HEK293 (cell line): Measurements from ENCODE around the gene CREB3L1.

Source experiments
- CTCF ChIA-PET: fragments of 350-600 bp; formaldehyde crosslinking; extraction: SDS; loops from one replicate; lab custom pipeline; 2021; ENCODE audit warnings: antibody characterized with exemption; lab: Yijun Ruan, JAX
- POLR2A ChIA-PET: fragments of 300-600 bp; formaldehyde crosslinking; extraction: SDS; loops from one replicate; lab custom pipeline; 2020; ENCODE audit warnings: antibody characterized with exemption, inconsistent platforms; lab: Yijun Ruan, JAX
- H3K27ac ChIP-seq: fragments of 200-500 bp; sonication (Bioruptor generic); 2 replicates; pipeline ENCODE4 v1.5.1; 2014; ENCODE audit warnings: low read depth, low read length, control low read depth, inconsistent platforms; ENCODE audit errors: extremely low read depth
- H3K36me3 ChIP-seq, 2 experiments: fragments of 200-500 bp in 1 of 2; sonication (Bioruptor generic) in 1 of 2; 1 replicate in 1 of 2; 2 replicates in 1 of 2; pipeline ENCODE4 v1.5.1; 2014 to 2017; ENCODE audit warnings: inconsistent platforms in 2 of 2, low read length in 2 of 2; ENCODE audit not compliant: control insufficient read depth in 2 of 2, insufficient read depth in 1 of 2
- H3K4me1 ChIP-seq: fragments of 200-500 bp; sonication (Bioruptor generic); 2 replicates; pipeline ENCODE4 v1.5.1; 2014; ENCODE audit warnings: mild to moderate bottlenecking, low read length, inconsistent platforms; ENCODE audit not compliant: control insufficient read depth, insufficient read depth
- H3K4me3 ChIP-seq: 2 replicates; pipeline ENCODE4 v1.5.1; 2011; ENCODE audit warnings: low read depth, mild to moderate bottlenecking, control low read depth, low read length, moderate library complexity
- H3K9me3 ChIP-seq: fragments of 200-500 bp; sonication (Bioruptor generic); 2 replicates; pipeline ENCODE4 v1.5.1; 2014; ENCODE audit warnings: low read depth, low read length, inconsistent platforms; ENCODE audit not compliant: control insufficient read depth, insufficient read depth
- MZF1 ChIP-seq: fragments of 450-650 bp; formaldehyde crosslinking; IDR thresholded peaks from 2 replicates; pipeline ENCODE4 v1.5.1; 2017; ENCODE audit warnings: missing biosample characterization, missing genetic modification characterization, borderline replicate concordance
- PATZ1 ChIP-seq: fragments of 450-650 bp; formaldehyde crosslinking; IDR thresholded peaks from 2 replicates; pipeline ENCODE4 v1.5.1; 2016; ENCODE audit warnings: missing biosample characterization, missing genetic modification characterization
- PRDM1 ChIP-seq: fragments of 450-650 bp; formaldehyde crosslinking; IDR thresholded peaks from 2 replicates; pipeline ENCODE4; 2016; ENCODE audit warnings: missing biosample characterization, missing genetic modification characterization
- REPIN1 ChIP-seq: fragments of 450-650 bp; formaldehyde crosslinking; IDR thresholded peaks from 2 replicates; pipeline ENCODE4 v1.5.1; 2017; ENCODE audit warnings: missing biosample characterization, missing genetic modification characterization, low read depth
- SCRT1 ChIP-seq: fragments of 450-650 bp; formaldehyde crosslinking; IDR thresholded peaks from 2 replicates; pipeline ENCODE4 v1.5.1; 2016; ENCODE audit warnings: missing biosample characterization, missing genetic modification characterization, borderline replicate concordance
- ZBTB26 ChIP-seq: fragments of 450-650 bp; formaldehyde crosslinking; optimal IDR thresholded peaks from 2 replicates; pipeline ENCODE3; 2016; ENCODE audit warnings: missing biosample characterization, mild to moderate bottlenecking, missing genetic modification characterization
- ZNF138 ChIP-seq: fragments of 450-650 bp; formaldehyde crosslinking; IDR thresholded peaks from 2 replicates; pipeline ENCODE4 v1.5.1; 2016; ENCODE audit warnings: missing biosample characterization, missing genetic modification characterization, borderline replicate concordance
- ZNF148 ChIP-seq: fragments of 450-650 bp; formaldehyde crosslinking; IDR thresholded peaks from 2 replicates; pipeline ENCODE4 v1.5.0; 2017; ENCODE audit warnings: missing biosample characterization, missing genetic modification characterization, borderline replicate concordance
- ZNF274 ChIP-seq, 2 experiments: fragments of 200-500 bp in 1 of 2; fragments of 450-650 bp in 1 of 2; sonication (Bioruptor generic) in 1 of 2; formaldehyde crosslinking in 1 of 2; IDR thresholded peaks; 2 replicates each; pipeline versions ENCODE4 v1.5.1 to v1.6.1; 2014 to 2016; ENCODE audit warnings: borderline replicate concordance in 1 of 2, inconsistent platforms in 1 of 2, low read length in 1 of 2, missing biosample characterization in 1 of 2, missing genetic modification characterization in 1 of 2
- ZNF423 ChIP-seq: fragments of 450-650 bp; formaldehyde crosslinking; IDR thresholded peaks from 2 replicates; pipeline ENCODE4 v1.5.1; 2016; ENCODE audit warnings: missing biosample characterization, missing genetic modification characterization
- ZNF48 ChIP-seq: fragments of 450-650 bp; formaldehyde crosslinking; IDR thresholded peaks from 2 replicates; pipeline ENCODE4 v1.5.1; 2016; ENCODE audit warnings: missing biosample characterization, missing genetic modification characterization
- ZNF677 ChIP-seq: fragments of 450-650 bp; IDR thresholded peaks from 2 replicates; pipeline ENCODE4 v1.5.0; 2018; ENCODE audit warnings: missing biosample characterization, mild to moderate bottlenecking, missing genetic modification characterization, moderate library complexity
- ZNF830 ChIP-seq: fragments of 450-650 bp; IDR thresholded peaks from 2 replicates; pipeline ENCODE4 v1.5.0; 2018; ENCODE audit warnings: missing biosample characterization, missing genetic modification characterization, low read depth, mild to moderate bottlenecking, moderate library complexity
- TF ChIP-seq, protein P1 (sequence below): fragments of 450-650 bp; formaldehyde crosslinking; IDR thresholded peaks from 2 replicates; pipeline ENCODE4 v1.5.1; 2016; ENCODE audit warnings: missing biosample characterization, missing genetic modification characterization
- TF ChIP-seq, protein P2 (sequence below): fragments of 450-650 bp; formaldehyde crosslinking; IDR thresholded peaks from 2 replicates; pipeline ENCODE4 v1.5.1; 2016; ENCODE audit warnings: missing biosample characterization, missing genetic modification characterization

The CREB3L1 gene

DNA sequence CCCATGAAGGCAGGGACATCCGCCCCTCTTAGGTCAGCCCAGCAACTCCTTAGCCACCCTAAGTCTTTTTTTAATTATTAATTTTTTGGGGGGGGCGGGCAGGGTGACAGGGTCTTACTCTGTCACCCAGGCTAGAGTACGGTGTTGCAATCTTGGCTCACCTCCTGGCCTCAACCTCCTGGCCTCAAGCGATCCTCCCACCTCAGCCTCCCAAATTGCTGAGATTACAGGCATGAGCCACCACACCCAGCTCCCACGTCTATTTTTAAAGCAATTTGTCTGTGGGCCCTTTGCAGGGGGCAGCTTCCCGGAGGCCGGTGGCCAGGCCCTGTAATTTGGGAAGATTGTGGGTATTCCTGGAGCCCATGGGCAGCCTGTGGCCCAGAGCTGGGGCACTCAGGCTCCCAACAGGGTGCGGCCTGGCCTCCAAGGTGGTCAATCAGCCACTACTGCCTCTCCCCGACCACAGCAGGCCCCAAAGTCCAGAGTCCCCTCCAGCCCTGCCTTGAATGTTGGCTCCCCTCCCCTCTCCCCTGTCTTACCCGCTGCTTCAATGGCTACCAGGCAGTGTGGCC lies 27.2 kb downstream of the CREB3L1 start (continued):
- TF ChIP-seq ZNF148 (tag by site-specific recombination) (no peak), MZF1 (no peak), SCRT1 (tag by site-specific recombination) (no peak), PATZ1 (tag by site-specific recombination) (no peak), ZNF274 (IDR thresholded peaks at IDR 0.05; ENCODE audit: low read length) (no peak), ZNF274 (tag by site-specific recombination; IDR thresholded peaks at IDR 0.05; ENCODE audit: borderline replicate concordance) (no peak), REPIN1 (tag by site-specific recombination) (no peak), PRDM1 (tag by site-specific recombination) (no peak), ZNF677 (tag by site-specific recombination) (no peak), ZNF423 (no peak)
- TF ChIP-seq, protein P1, sequence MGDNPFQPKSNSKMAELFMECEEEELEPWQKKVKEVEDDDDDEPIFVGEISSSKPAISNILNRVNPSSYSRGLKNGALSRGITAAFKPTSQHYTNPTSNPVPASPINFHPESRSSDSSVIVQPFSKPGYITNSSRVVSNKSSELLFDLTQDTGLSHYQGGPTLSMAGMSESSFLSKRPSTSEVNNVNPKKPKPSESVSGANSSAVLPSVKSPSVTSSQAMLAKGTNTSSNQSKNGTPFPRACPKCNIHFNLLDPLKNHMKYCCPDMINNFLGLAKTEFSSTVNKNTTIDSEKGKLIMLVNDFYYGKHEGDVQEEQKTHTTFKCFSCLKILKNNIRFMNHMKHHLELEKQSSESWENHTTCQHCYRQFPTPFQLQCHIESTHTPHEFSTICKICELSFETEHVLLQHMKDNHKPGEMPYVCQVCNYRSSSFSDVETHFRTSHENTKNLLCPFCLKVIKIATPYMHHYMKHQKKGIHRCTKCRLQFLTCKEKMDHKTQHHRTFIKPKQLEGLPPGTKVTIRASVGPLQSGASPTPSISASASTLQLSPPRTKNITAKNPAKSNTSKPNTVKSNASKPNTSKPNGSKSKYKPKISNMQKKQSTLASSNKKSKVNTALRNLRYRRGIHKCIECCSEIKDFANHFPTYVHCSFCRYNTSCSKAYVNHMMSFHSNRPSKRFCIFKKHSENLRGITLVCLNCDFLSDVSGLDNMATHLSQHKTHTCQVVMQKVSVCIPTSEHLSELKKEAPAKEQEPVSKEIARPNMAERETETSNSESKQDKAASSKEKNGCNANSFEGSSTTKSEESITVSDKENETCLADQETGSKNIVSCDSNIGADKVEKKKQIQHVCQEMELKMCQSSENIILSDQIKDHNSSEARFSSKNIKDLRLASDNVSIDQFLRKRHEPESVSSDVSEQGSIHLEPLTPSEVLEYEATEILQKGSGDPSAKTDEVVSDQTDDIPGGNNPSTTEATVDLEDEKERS (tag by site-specific recombination): no peak

DNA sequence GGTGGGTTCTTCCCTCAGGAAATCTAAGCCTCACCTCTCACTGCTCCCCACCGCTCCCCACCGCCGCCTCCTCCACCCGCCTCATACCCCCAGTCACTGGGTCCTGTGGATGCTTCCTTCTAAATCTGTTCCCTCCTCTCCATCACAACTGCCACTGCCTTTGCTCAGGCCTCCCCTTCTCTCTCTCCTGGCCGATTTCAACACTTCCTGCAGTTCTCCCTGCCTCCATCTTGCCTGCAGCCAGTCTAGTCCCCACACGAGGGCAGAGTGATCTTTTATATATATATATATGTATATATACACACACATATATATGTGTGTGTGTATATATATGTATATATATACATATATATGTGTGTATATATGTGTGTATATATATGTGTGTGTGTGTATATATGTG lies 27.8 kb downstream of the CREB3L1 start:
- Histone ChIP-seq H3K36me3 (no peaks in the 10 kb centered on the region), H3K9me3 (no peaks in the 10 kb centered on the region), H3K27ac (no peak overlapping the region), H3K4me3 (no peak overlapping the region)
- CTCF ChIA-PET: interaction anchor here (0.7 to 15.1 kb wide), 2 partner anchors 33 to 63 kb away, joined by 3 to 451 read pairs; no protein-coding TSS in a partner anchor
- POLR2A ChIA-PET: no interaction called here
- no peak for TF ChIP-seq ZNF830 (tag by site-specific recombination)
- TF ChIP-seq, protein P2, sequence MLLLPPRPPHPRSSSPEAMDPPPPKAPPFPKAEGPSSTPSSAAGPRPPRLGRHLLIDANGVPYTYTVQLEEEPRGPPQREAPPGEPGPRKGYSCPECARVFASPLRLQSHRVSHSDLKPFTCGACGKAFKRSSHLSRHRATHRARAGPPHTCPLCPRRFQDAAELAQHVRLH: no peak
- TF ChIP-seq ZNF48: no peak
- TF ChIP-seq ZNF138 (tag by site-specific recombination): no peak
- no peak for TF ChIP-seq ZBTB26 (tag by site-specific recombination)
- TF ChIP-seq, all 188 proteins: peak for 0
- H3K4me1 ChIP-seq: no peaks in the 10 kb centered on the region
